GM19455 (cell line): ENCODE data around the gene GUCA2A.

Experiments used
- ATAC-seq: cut with Tn5 transposase; IDR thresholded peaks from one replicate; pipeline ENCODE4 v1.9.1; 2021; ENCODE audit not compliant: unreplicated experiment

GUCA2A gene

GRCh38 chr1:42177541-42177981 lies 13.0 kb upstream of the GUCA2A start:
- no peak for ATAC-seq

DNA sequence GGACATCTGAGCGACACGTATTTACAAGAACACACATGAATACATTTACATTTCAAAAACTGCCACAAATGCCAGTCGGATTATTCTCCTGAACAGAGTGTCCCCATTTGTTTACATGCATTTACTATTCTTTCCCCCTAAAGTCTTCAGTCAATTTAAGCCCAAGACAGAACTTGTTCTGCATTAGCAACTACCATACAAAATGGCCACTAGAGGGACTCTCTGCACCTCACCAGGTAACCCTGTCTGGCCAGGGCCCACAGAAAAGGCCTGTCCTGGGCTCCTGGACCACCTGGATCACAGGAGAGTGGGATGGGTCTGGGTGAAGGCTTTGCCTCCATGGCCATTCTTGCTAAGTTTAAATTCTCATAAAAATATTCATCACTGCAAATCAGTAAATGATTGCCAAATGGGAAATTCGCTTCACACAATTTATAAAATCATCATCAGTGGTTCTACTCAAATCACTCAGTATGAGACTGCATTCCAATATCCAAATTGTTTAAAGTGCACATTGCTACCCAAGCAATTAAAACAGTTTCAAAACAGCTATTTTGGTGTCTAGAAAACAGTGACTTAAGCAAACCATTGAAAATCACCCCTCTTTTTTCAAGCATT lies 12.5 kb upstream of the GUCA2A start:
- no peak for ATAC-seq

DNA sequence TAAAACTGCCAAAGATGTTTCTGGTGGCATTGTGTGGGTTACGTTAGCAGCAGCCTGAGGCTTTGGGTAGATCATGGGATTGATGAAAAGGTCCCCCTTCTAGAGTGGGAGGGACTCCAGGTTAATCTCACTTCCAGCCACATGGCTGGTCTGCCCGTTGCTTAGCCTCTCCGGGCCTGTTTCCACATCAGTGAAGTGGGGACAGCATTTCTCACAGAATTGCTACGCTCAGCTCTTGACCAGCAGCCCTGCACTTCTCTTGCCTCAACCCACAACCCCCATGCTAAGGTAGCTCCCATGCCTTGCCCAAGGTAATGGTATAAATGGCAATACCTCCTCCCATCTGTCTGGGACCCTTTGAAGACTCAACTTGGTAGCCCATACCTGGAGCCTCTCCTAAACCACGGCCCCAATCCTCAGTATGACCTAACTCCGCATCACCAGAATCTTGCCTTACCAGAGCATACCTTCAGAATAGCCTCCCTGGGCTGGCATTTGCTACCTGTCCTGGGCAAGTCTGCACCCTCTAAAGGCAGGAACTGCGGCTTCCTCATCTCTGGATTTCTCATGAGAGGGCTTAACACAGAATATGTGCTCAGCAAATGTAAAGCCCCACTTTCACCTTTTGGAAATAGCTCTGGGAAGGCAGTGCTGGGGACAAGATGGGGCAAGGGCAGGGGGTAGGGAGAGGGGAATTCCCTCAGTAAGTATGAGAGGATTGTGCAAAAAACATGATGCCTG lies 10.9 kb upstream of the GUCA2A start:
- no peak for ATAC-seq

DNA sequence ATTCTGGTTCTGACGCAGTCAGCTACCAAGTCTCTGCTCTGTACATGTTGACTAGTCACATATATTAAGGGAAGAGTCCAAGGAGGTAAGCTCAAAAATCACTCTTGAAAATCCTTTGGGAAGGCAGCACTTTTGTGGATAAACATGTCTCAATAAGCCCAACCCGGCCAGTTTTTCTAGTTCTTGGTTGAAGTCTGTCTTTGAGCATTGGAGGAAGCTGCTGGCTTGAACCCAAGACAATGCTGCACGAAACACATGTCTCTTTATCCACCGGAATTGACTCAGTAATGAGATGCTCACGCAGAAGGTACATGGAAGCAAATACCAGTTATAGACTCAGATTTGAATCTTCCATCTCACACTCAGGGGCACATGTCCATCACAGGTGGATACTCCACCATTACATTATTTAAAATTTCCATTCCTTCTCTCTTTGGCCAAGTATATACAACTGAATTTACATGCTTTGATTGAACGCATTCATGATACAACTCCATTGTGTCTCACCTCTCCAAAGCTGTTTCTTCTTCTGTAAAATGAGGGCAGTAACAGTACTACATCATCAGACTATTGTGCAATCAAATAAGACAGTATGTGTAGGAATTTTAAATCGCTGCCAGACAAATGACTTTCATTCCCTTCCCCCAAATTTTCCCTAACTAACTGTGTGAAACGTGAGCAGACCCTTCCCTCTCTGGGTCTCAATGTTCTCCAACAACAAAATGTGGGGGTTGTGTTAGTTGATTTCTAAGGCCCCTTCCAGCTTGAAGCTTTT lies 9.6 kb upstream of the GUCA2A start:
- no peak for ATAC-seq

- no peak for ATAC-seq
Observed at GRCh38 chr1:42173155-42173933, 8.8 kb upstream of the GUCA2A start.

GRCh38 chr1:42172381-42173133 lies 8.0 kb upstream of the GUCA2A start:
- ATAC-seq: no peak

DNA sequence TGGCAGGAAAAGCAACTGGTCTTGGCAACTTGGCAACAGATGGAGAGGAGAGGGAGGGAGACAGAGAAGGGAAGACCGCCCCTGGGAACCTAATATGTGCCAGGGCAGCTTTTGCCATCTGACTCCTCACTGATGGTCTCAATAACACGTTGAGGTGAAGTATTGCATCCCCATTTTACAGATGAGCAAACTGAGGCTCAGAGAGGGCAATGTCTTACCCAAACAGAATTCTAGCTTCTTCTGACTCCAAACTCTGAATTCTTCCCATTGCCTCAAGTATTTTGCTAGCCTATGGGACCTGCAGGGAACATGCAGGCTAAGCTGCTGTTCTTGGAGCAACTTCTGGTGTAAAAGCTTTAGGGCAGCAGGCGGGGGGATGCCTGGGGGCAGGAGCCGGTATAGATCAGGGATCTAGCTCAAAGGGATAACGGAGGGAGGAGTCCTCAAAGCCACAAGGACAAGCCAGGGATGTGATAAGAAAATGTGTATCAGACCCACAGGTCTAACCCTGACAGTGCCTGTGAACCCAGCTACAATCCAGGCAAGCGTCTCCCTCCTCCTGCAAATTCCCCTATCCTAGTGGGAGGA lies 7.2 kb upstream of the GUCA2A start:
- ATAC-seq: no peak

DNA sequence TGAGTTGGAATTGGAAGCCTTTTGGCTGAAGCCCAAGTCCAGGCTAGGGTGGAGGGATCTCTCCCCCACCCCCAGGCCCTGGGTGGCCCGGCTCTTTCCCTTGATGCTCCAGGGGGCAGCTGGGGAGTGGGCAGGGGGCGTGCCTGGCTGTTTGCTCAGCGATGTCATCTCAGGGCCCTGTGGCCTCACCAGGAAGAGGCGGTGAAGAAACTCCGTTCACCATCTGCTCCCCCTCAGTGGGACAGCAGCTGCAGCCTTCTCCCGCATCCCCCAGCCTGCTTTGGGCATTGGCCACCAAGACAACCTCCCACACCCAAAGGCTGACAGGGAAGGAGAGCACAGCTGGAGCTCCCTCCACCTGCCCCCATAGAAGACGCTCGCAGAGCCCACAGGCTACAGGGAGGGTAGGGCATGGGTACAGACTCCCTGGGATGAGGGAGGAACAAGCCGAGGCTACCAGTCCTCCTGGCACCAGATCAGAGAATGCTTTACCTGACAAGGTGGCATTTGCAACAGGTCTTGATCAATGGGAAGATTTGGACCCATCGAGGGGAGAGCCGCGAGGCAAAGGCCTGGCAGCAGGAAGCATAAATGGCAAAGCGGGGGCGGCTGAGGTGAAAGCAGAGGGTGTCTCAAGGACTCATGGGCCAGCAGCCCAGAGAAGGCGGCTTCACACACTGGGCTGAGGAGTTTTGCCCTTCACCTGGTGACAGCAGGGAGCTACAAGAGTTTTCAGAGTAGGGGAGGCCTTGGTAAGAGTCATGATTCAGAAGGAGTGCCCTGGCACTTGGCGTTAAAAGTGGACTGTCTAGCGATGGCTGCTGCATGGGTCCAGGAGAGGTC lies 6.5 kb upstream of the GUCA2A start:
- no peak for ATAC-seq

- no peak for ATAC-seq
Observed at GRCh38 chr1:42168763-42169162, 4.2 kb upstream of the GUCA2A start.

DNA sequence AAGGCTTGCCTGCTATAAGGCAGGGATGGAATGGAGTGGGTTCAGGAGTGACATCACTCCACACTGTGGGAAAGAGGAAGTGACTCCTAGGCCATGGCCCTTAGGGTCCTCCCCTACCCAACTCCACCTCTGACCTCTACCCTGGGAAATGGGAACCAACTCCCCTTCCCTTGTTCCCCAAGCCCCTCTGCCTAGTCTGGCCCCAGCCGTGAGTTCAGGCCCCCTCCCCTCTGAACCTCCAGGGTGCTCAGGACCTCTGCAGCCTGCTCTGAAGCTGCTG lies 3.8 kb upstream of the GUCA2A start:
- ATAC-seq: no peak

GRCh38 chr1:42167611-42168390 lies 3.3 kb upstream of the GUCA2A start:
- no peak for ATAC-seq

GRCh38 chr1:42165511-42166210 lies 1.1 kb upstream of the GUCA2A start:
- ATAC-seq: no peak

DNA sequence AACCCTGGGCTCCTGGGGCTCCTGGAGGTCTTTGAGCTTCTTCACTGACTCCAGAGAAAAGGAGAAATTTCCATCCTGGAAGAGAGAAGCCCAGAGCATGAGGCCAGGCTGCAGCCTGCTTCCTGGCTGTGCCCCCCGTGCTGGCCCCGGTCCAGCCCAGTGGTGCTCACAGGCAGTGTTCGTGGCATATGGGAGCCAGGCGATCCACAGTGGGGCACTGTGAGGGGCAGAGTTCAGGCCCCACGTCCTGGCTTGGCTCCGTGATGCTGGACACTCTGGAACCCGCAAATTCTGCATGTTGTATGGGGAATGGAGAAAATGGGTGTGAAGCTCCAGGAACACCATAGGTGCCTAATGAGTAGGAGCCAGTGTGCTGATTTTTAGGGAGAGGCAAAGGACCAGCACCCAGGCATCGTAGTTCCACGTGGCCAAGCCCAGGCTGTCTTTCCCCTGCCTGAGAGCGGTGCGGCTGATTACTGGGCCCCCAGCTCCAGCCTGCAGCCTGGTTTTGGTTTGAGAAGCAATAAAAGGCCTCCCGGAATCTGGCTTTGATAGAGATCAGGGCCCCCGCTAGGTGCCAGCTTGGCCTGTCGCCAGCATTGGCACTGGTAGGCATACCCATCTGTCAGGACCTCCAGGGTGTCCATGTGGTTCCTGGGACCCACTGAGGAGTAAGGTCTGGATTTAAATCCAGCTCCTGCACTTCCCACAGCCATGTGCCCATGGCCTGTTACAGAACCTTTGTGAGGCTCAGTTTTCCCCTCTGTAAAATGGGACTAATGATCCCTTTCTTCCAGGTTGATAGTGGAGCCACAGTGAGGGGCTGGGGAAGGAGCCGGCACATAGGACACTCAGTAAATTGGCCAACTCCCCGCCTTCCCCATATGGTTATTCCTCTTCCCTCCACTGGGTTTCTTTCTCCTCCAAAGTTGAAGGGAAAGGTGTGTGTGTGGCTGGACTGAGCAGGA lies 725 bp downstream of the GUCA2A start:
- no peak for ATAC-seq

GRCh38 chr1:42163114-42163513 lies 1.4 kb downstream of the GUCA2A start:
- no peak for ATAC-seq

DNA sequence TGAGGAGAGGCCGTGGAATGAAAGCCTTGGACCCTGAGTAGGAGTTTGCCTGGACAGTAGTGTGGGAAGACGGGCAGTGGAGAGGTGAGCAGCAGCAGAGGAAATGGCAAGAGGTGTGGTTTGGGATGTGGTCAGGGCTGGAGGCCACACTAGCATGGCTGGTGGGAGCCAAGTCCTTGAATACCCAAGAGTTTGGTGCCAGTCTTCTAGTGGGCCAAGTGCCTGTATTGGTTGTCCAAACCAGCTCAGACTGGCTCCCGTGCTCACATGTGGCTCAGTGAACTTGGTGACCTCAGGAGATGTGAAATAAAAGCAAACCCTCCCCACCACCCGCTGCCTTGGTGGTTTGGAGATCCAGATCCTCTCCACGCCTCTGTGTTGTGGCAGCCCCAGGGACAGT lies 2.4 kb downstream of the GUCA2A start:
- ATAC-seq: no peak

- ATAC-seq: no peak
Observed at GRCh38 chr1:42158189-42158588, 6.4 kb downstream of the GUCA2A start.

DNA sequence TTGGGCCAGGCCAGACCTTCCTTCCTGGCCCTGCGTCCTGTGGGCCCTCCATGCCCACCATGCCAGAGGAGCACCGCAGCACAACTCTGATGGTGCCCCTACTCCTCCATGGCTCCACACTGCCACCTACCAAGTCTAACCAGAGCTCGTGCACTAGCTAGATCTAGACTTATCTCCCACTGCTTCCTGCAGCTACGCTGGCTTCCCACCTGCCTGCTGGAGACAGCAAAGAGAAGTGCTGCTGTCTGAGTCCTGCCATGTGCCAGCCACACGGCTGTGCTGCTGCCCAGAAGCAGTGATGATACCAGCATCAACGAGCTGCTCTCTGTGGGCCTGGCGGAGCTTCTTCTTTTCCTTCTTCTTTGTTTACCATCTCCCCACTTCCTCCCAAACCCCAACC lies 6.9 kb downstream of the GUCA2A start:
- no peak for ATAC-seq
